SK-N-MC (cell line): ENCODE measurements around the gene ALAD.
"Not testable (repeated sequence)": the region's sequence is repeated elsewhere in the genome, so short reads cannot be mapped to it uniquely, and the experiment has no call there.

Source experiments
- DNase-seq: peaks from one replicate; pipeline ENCODE4 v3.0.0-alpha.2; 2011; ENCODE audit warnings: low read depth, low spot score
- H3K27ac ChIP-seq: fragments of 200-600 bp; sonication (generic); 2 replicates; pipeline ENCODE4 v1.5.1; 2016; ENCODE audit warnings: mixed run types
- H3K36me3 ChIP-seq: fragments of 200-600 bp; sonication (generic); 2 replicates; pipeline ENCODE4 v1.6.1; 2017; ENCODE audit warnings: antibody characterized with exemption, low read length, mixed read lengths; ENCODE audit not compliant: insufficient read depth
- H3K4me3 ChIP-seq: fragments of 200-600 bp; sonication (generic); 2 replicates; pipeline ENCODE4 v1.5.1; 2016
- H3K9ac ChIP-seq: fragments of 200-600 bp; sonication (generic); 2 replicates; pipeline ENCODE4 v1.8.0; 2017; ENCODE audit warnings: mixed run types, mixed read lengths; ENCODE audit not compliant: insufficient read length
- H3K9me3 ChIP-seq: fragments of 200-600 bp; sonication (generic); 2 replicates; pipeline ENCODE4 v1.6.1; 2017; ENCODE audit warnings: low read depth, mild to moderate bottlenecking, antibody characterized with exemption, low read length, moderate library complexity, mixed read lengths
- EZH2 ChIP-seq: fragments of 200-600 bp; sonication (generic); IDR thresholded peaks from one replicate; pipeline ENCODE4 v1.6.1; 2017; ENCODE audit warnings: antibody characterized with exemption
- FOXP2 ChIP-seq: optimal IDR thresholded peaks from 2 replicates; pipeline ENCODE3; 2011; ENCODE audit warnings: mild to moderate bottlenecking, moderate library complexity; ENCODE audit not compliant: insufficient read depth; ENCODE audit errors: extremely low read length, control extremely low read depth
- POLR2AphosphoS5 ChIP-seq: IDR thresholded peaks from 2 replicates; pipeline ENCODE4 v1.6.1; 2012; ENCODE audit warnings: mild to moderate bottlenecking, low read depth, low read length, borderline replicate concordance

The ALAD gene

DNA sequence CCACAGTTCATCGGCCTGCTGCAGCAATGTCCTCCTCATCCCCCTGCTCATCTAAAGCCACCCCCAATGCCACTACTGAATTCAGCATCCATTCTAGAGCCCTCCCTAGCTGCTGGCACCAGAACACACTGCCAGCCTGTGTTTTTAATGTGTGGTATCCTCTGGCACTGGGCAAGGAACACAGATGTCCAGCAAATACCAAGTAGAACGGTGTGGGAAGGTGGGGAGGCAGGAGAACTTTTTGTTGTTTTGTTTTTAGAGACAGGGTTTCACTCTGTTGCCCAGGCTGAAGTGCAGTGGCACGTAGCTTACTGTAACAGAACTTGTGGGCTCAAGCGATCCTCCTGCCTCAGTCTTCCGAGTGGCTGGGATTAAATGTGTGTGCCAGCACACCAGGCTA lies 29.0 kb downstream of the ALAD start:
- no peak for DNase-seq
- Histone ChIP-seq H3K4me3 (no peak overlapping the region), H3K9ac (no peak overlapping the region), H3K36me3 (no peaks in the 10 kb centered on the region), H3K27ac (no peak overlapping the region), H3K9me3 (no peaks in the 10 kb centered on the region)
- TF ChIP-seq EZH2, result no peak
- no peak for TF ChIP-seq FOXP2
- no peak for TF ChIP-seq POLR2AphosphoS5

DNA sequence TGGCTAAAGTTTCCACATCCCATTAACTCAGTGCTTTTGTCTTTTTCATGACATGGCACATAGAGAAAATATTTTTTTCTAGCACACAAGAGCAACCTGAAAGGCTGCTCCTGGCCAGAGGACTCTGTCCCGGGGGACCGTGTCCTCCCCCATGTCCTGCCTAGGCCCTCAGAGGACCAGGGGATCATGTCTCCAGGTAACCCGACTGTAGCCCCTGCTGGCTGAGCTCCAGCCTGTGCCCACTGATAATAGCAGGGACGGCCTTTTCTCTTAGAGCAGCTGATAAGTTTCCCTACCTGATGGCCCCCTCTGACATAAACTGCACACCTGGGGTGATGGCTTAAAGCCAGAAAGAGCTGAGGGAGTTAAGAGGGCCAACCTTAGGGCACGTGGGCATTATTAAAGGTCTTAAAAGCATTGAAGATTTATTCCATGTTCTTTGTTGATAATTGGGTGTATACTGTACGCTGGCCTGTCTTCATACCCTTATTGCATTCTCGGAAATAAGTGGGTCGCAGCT lies 30.2 kb downstream of the ALAD start:
- TF ChIP-seq EZH2 (no peak), FOXP2 (no peak), POLR2AphosphoS5 (no peak)
- no peaks in the 10 kb centered on the region for H3K9me3 ChIP-seq
- H3K27ac ChIP-seq, result no peak overlapping the region

DNA sequence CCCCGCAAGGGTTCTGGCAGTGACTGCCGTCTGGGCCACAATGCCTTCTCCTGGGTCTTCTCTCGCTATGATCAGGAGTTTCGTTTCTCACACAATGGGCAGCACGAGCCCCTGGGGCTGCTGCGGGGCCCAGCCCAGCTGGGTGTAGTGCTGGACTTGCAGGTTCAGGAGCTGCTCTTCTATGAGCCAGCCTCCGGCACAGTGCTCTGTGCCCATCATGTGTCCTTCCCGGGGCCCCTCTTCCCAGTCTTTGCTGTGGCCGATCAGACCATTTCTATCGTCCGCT lies 31.3 kb downstream of the ALAD start:
- Histone ChIP-seq H3K9me3 (no peaks in the 10 kb centered on the region), H3K4me3 (no peak overlapping the region), H3K27ac (no peak overlapping the region), H3K36me3 (no peaks in the 10 kb centered on the region), H3K9ac (no peak overlapping the region)
- no peak for DNase-seq
- TF ChIP-seq EZH2, result no peak
- TF ChIP-seq POLR2AphosphoS5, result no peak
- TF ChIP-seq FOXP2, result no peak

More for the DNA sequence above, 30.2 kb downstream of the ALAD start:
- Histone ChIP-seq H3K4me3 (no peak overlapping the region), H3K36me3 (no peaks in the 10 kb centered on the region), H3K9ac (no peak overlapping the region)
- DNase-seq, result no peak

DNA sequence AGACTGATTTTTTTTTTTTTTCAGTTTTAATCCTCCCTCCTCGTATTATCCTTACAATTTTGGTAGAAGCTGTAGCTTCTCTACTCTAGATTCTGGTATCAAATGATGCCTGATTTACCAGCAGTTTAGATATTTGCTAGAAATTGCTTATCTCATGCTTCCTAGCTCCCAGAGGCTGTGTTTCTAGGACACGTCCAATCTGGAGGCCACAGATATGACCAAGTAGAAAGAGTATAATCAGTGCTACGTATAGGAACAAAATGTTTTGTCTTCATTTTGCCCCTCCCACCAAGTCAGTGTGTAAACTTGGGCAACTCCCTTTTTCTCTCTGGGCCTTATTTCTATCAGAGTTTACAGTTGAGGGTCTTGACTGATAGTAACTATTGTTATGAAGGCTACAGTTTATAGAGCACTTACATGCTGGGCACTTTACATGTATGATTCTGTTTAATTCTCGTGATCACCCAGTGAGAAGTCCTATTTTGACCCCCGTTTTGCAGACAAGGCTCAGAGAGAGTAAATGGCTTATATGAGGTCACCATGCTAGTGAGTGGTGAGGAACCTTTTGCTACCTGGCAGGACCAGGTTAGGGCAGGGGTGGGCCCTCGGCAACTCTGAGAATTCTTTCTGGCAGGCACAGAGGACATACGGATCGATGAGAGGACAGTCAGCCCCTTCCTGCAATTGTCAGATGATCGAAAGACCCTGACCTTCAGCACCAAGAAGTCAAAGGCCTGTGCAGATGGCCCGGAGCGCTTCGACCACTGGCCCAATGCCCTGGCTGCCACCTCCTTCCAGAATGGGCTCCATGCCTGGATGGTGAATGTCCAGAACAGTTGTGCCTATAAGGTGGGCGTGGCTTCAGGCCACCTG lies 31.9 kb downstream of the ALAD start:
- DNase-seq, result no peak
- no peaks in the 10 kb centered on the region for H3K9me3 ChIP-seq
- no peak for TF ChIP-seq POLR2AphosphoS5
- TF ChIP-seq EZH2, result no peak
- no peak for TF ChIP-seq FOXP2
- no peaks in the 10 kb centered on the region for H3K36me3 ChIP-seq
- no peak overlapping the region for H3K9ac ChIP-seq
- H3K4me3 ChIP-seq, result no peak overlapping the region
- no peak overlapping the region for H3K27ac ChIP-seq

DNA sequence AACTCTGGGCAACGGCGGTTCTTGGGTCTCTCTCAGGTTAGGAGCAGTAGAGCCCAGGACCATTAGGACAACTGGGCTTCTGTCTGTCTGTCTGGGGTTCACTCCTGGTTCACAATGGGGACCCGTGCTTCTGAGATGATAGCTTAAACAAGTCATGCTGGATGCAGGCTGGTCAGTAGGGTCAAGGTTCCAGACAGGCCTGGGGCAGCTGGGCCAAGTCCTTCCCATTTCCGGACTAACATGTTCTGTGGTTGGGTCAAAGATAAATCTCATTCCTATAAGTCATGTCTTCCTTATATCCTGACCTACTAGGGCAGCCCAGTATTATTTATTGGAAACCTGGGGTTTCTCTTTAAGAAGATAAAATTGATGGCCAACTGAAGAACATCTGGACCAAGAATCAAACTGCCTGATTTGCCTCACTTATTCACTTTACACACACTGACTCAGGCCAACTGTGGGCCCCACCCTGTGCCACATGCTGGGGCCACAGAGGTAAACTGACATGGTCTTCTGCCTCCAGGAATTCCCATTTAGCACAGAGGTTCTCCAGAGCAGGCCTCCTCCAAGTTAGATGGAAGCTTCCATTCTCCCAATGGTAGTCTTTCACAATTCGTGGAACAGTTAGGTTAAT lies 32.6 kb downstream of the ALAD start:
- Histone ChIP-seq H3K9ac (no peak overlapping the region), H3K27ac (no peak overlapping the region), H3K4me3 (no peak overlapping the region), H3K9me3 (no peaks in the 10 kb centered on the region), H3K36me3 (no peaks in the 10 kb centered on the region)
- DNase-seq, result no peak
- TF ChIP-seq EZH2, result no peak

DNA sequence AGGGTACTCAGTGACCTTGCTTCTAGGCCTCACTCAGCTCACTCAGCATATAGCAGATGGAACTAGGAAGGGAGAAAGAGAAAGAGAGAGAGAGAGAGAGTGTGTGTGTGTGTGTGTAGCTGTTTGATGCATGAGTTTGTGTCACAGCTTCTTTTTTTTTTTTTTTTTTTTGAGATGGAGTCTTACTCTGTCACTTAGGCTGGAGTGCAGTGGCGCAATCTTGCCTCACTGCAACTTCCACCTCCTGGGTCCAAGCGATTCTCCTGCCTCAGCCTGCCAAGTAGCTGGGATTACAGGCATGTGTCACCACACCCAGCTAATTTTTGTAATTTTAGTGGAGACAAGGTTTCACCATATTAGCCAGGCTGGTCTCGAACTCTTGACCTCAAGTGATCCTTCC lies 35.4 kb downstream of the ALAD start:
- not testable (repeated sequence) for H3K9ac ChIP-seq, H3K27ac ChIP-seq, H3K9me3 ChIP-seq, DNase-seq, H3K36me3 ChIP-seq, H3K4me3 ChIP-seq

DNA sequence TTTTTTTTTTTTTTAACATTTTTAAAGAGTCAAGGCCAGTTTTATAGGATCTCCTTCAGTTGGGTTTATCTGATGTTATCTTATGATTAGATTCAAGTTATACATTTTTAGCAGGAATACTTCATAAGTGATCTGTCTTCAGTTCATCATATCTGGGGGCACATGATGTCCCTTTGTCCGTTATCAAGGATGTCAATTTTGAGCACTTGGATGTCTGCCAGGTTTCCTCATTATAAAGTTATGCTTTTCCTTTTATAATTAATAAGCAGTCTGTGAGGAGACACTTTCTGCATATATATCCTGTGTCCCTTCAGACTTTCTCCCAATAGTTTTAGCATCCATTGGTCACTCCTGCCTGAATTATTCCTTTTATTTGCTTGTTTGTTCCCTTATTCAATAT lies 36.1 kb downstream of the ALAD start:
- Histone ChIP-seq H3K27ac (no peak overlapping the region), H3K4me3 (no peak overlapping the region), H3K9me3 (no peaks in the 10 kb centered on the region), H3K9ac (no peak overlapping the region), H3K36me3 (no peaks in the 10 kb centered on the region)
- no peak for DNase-seq
- no peak for TF ChIP-seq EZH2
- no peak for TF ChIP-seq POLR2AphosphoS5
- no peak for TF ChIP-seq FOXP2

DNA sequence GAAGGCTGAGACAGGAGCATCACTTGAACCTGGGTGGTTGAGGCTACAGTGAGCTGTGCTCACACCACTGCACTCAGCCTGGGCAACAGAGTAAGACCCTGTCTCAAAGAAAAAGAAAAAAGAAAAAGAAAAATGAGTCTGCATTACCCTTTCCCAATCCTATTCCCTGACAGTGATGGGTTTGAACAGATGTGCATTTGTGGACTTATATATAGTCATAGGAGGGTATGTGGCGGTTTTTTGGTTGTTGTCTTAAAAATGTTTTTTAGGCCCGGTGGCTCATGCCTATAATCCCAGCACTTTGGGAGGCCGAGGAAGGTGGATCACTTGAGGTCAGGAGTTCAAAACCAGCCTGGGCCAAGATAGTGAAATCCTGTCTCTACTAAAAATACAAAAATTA lies 37.7 kb downstream of the ALAD start:
- Histone ChIP-seq H3K4me3 (no peak overlapping the region), H3K9me3 (no peaks in the 10 kb centered on the region), H3K36me3 (no peaks in the 10 kb centered on the region), H3K9ac (no peak overlapping the region), H3K27ac (no peak overlapping the region)
- DNase-seq, result no peak
- TF ChIP-seq POLR2AphosphoS5 (no peak), EZH2 (no peak), FOXP2 (no peak)

DNA sequence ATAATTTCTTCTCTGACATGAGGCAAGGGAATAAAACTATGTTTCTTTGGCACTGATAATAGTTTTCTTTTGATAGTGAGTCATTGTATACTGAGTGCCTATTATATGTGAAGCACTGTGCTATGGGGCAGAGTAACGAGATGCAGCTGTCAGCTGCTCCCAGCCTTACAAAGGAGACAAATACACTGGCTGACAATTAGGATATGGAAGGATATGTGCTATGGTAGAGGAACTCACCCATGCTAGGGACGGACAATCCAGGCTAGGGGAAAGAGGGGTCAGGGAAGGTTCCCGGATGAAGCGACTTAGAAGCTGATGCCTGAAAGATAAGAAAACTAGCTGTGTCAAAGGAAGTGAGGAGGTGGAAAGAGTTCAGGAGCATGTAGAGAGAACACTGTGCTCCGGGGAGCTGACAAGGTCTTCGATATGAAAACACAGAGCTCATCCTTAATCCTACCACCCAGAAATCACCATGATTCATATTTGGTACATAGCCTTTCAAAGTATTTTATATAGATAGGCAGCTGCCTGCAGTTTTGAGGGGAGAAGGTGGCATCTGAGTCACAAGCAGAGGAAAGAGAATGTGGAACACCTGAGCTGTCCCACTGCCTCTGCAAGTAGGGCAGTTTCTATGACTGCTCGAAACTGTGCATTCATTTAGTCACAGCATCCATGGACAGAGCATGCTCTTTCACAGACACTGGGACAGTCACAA lies 39.6 kb downstream of the ALAD start:
- TF ChIP-seq POLR2AphosphoS5, result no peak
- TF ChIP-seq FOXP2, result no peak
- no peak for TF ChIP-seq EZH2
- Histone ChIP-seq H3K4me3 (no peak overlapping the region), H3K36me3 (no peaks in the 10 kb centered on the region), H3K9ac (no peak overlapping the region), H3K9me3 (no peaks in the 10 kb centered on the region), H3K27ac (no peak overlapping the region)
- DNase-seq, result no peak
